ENCODE data around the gene PIH1D1.

DNA sequence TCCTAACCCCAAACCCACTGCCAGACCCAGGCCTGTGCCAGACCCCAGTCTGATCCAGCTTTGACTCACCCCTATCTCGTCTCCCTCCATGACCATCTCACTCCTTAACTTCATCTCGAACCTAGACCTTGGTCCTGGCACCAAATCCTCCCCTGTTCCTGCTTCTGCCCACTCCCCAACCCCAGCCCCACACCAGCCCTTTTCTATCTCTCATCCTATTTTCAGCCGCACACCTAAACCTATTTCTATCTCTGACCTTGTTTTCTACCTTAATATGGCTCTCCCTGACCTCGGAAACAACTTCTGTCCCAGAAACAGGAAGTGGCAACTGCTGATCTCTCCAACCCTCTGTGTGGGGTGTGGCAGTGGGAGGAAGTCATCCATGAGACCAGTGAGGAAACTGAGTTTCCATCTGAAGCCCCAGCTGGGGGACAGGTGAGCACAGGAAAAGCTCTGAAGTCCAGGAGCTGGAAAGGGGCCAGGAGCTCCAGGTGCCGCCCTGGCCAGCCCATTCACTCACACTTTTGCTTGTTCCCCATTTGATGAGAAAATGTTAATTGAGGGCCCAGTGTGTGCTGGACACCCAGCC is 42.1 kb downstream of the PIH1D1 start:
- TF ChIP-seq, protein P1, sequence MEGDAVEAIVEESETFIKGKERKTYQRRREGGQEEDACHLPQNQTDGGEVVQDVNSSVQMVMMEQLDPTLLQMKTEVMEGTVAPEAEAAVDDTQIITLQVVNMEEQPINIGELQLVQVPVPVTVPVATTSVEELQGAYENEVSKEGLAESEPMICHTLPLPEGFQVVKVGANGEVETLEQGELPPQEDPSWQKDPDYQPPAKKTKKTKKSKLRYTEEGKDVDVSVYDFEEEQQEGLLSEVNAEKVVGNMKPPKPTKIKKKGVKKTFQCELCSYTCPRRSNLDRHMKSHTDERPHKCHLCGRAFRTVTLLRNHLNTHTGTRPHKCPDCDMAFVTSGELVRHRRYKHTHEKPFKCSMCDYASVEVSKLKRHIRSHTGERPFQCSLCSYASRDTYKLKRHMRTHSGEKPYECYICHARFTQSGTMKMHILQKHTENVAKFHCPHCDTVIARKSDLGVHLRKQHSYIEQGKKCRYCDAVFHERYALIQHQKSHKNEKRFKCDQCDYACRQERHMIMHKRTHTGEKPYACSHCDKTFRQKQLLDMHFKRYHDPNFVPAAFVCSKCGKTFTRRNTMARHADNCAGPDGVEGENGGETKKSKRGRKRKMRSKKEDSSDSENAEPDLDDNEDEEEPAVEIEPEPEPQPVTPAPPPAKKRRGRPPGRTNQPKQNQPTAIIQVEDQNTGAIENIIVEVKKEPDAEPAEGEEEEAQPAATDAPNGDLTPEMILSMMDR (IDR thresholded peaks at IDR 0.05; ENCODE audit: poor library complexity) = no peak
- no peak for TF ChIP-seq EZH2 (IDR thresholded peaks at IDR 0.05; ENCODE audit: borderline replicate concordance)
- no peak for TF ChIP-seq EZH2phosphoT487 (IDR thresholded peaks at IDR 0.05; ENCODE audit: low read depth, severe bottlenecking, unreplicated experiment)

Data from hepatocyte (in vitro differentiated cells).